ENCODE results near the gene CYTIP.

DNA sequence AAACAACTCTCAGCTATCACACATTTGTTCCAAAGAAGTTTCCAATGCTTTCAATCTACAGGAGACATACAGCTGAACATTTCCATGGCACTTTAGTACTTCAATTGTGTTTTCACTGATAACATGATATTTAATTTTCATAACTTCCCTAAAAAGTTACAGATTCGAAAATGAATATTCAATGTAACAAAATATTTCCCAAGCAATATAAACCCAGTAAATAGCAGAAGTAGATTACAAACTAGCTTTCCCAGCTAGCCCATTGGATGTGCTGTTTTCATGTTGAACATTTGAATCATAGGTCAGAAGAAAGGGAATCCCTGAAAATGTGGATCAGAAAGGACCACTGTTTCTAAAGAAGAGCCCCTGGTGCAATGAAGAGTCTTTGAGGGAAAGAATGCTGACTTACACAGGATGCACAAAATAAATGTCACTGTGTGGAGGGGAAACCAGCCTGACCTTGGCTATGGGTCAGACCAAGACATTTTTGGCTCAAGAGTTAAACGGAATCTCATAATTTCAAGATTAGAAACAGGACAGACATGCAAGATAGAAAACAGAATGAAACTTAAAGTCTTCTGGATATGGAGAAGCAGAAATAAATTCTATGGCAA, 22.5 kb downstream of the CYTIP start:
- no peak for TF ChIP-seq CSDE1 (IDR thresholded peaks at IDR 0.05)
- no peak for TF ChIP-seq ZNF274 (IDR thresholded peaks at IDR 0.05; ENCODE audit: borderline replicate concordance, low read depth, low read length)
- TF ChIP-seq PPARD (CRISPR knock-in tag; IDR thresholded peaks at IDR 0.05), result no peak
- TF ChIP-seq, protein P1, sequence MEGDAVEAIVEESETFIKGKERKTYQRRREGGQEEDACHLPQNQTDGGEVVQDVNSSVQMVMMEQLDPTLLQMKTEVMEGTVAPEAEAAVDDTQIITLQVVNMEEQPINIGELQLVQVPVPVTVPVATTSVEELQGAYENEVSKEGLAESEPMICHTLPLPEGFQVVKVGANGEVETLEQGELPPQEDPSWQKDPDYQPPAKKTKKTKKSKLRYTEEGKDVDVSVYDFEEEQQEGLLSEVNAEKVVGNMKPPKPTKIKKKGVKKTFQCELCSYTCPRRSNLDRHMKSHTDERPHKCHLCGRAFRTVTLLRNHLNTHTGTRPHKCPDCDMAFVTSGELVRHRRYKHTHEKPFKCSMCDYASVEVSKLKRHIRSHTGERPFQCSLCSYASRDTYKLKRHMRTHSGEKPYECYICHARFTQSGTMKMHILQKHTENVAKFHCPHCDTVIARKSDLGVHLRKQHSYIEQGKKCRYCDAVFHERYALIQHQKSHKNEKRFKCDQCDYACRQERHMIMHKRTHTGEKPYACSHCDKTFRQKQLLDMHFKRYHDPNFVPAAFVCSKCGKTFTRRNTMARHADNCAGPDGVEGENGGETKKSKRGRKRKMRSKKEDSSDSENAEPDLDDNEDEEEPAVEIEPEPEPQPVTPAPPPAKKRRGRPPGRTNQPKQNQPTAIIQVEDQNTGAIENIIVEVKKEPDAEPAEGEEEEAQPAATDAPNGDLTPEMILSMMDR (IDR thresholded peaks at IDR 0.05 in 2 of 3, conservative IDR thresholded peaks at IDR 0.05 in 1 of 3; ENCODE audit: insufficient read depth in 2 of 3, low read depth in 1 of 3, low read length in 3 of 3), result no peak
- no peak for TF ChIP-seq ILF3 (IDR thresholded peaks at IDR 0.05; ENCODE audit: borderline replicate concordance)
